GM21717 (cell line): Measurements from ENCODE around the gene NAMPT.
A peak's percentile ranks its signal among the peaks of the same experiment; 100 is the strongest.

Source experiments
- ATAC-seq: cut with Tn5 transposase; IDR thresholded peaks from one replicate; pipeline ENCODE4 v1.9.1; 2021; ENCODE audit warnings: mild to moderate bottlenecking, moderate library complexity; ENCODE audit not compliant: unreplicated experiment

The NAMPT gene

DNA sequence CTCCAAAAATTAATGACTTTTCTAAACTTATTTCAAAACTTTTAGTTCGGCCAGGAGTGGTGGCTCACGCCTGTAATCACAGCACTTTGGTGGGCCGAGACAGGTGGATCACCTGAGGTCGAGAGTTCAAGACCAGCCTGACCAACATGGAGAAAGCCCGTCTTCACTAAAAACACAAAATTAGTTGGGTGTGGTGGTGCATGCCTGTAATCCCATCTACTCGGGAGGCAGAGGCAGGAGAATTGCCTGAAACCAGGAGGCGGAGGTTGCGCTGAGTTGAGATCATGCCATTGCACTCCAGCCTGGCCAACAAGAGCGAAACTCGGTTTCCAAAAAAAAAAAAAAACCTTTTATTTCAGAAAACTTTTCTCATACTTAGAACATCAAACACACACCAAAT lies 8.3 kb downstream of the NAMPT start:
- no peak for ATAC-seq

- peak; percentile 76 for ATAC-seq
These were observed 11.6 kb downstream of the NAMPT start for GRCh38 chr7:106273009-106273668.

- ATAC-seq: no peak
These were observed 14.4 kb downstream of the NAMPT start for GRCh38 chr7:106270122-106270977.

GRCh38 chr7:106269254-106269961 lies 15.4 kb downstream of the NAMPT start:
- no peak for ATAC-seq

DNA sequence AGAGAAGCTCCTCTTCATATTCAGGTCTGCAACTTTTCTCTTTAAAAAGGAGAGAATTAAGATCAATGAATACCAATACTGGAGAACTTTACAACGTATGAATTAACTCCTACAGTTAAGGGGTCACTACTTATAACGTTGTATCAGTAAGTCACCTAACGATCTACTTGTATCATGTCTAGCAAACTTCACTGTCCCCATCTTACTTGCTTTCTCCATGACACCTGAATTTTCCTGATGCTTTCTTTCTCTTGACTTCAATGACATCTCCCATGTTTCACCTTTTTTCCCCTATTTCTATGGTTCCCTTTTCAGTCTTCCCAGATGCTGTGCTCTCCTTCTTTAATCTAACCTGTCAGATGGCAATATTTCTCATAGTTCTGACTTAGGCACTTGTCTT lies 19.6 kb downstream of the NAMPT start:
- no peak for ATAC-seq

- ATAC-seq: no peak
These were observed 22.4 kb downstream of the NAMPT start for GRCh38 chr7:106262221-106262881.

DNA sequence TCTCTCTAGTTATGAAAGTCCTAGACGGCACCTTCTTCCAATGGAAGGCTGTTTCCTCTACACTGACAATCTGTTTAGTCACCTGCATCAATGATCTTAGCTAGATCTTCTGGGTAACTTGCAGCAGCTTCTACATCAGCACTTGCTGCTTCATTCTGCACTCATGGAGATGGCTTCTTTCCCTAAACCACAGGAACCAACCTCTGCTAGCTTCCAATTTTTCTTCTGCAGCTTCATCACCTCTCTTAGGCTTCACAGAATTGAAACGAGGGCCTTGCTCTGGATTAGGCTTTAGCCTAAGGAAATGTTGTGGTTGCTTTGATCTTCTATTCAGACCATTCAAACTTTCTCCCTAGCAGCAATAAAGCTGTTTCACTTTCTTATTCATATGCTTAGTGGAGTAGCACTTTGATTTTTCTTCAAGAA lies 24.6 kb downstream of the NAMPT start:
- no peak for ATAC-seq

- ATAC-seq: no peak
These were observed 26.0 kb downstream of the NAMPT start for GRCh38 chr7:106258789-106259188.

- ATAC-seq: no peak
These were observed 27.0 kb downstream of the NAMPT start for GRCh38 chr7:106257752-106258151.

DNA sequence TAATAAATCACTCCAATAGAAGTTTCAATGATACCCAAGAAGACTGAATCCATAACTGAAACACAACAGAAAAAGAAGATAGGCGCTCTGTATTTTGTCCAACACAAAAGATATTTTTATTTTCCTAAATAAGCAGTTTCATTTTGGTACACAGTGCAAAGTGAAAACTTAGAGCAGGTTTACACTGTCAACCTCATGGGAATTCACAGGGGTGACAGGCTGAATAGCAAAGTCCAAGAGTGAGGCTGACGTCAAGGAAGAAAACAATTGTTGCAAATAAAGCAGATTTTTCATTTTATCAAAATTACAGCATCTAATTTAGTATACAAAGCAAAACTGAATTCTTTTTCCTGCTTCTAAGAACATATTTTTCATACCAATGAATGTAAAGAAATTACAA lies 28.6 kb downstream of the NAMPT start:
- ATAC-seq: no peak

DNA sequence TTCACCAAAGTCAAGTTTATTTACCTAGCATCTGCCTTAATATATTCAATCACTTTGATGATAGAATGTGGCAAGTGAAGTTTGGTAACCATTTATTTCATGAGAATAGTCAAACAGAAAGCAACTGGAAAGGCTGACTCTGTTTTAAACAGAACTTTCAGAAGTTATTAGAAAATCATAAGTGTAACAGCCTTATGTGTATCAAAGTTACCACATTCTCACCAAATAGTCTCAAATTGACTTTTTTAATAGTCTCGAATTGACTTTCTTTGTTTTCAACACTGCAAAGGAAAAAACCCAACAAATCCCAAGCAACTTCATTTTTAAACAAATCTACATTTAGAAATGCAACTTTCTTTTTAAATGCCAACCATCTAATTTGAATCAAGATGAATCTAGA lies 29.5 kb downstream of the NAMPT start:
- ATAC-seq: no peak

DNA sequence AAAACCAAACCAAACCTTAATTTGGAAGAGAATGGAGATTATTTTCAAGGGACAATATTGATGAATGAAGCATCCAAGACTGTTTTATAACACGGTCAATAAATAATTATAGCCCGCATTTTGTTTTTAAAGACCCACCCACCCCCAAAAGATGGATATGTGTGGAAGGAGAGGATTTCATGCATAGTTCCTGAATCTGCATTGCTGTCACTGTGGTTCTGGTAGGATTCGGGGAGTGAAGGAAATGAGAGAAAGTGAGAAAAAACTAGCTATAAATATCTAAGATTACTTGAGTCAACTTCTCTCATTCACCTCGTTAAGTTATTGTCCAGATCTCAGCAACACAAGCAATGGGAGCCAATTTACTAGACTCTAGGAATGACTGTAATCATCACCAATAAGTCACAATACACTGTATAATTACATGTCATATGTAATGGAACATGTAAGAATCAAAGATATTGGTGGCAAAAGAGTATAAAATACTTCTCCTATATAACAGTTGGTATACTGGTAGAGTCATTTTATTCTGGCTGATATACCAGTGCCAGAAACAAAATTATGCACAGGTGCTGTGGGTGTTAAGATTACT lies 30.2 kb downstream of the NAMPT start:
- no peak for ATAC-seq

- no peak for ATAC-seq
These were observed 32.2 kb downstream of the NAMPT start for GRCh38 chr7:106252568-106252967.

- no peak for ATAC-seq
These were observed 35.3 kb downstream of the NAMPT start for GRCh38 chr7:106249488-106249887.

DNA sequence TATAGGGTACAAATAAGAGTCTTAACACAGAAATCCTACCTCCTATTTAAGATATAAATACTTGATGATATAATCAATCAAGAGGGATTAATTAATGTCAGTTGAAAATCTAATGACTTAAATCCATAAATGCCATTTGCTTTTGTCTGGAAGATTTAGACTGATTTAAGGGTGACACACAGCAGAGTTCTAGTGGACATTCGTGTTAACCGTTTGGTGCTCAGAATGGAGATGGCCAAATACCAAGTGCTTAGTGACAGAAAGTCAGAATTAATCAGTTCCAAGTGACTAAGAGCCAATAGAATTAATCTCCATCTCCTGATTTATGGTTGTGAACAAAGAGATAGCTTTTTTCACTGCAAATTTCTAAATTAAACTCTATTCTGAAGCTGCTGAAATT lies 36.2 kb downstream of the NAMPT start:
- no peak for ATAC-seq

DNA sequence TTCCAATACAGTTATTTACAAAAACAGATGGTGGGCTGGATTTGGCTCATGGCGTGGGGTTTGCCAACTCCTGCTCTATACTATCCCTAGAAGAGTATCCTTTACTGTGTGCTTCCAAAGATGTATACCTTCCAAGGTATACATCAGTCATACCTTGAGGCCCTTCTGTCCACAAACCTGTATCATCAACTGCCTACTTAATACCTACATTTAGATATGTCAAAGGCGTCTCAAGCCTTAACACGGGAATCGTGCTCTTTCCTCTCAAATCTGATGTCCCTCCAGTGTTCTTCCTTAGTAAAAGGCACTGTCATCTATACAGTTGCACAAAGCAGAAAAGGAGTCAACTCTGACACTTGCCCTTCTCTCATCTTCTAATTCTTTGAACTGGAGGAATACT lies 36.9 kb downstream of the NAMPT start:
- no peak for ATAC-seq

- no peak for ATAC-seq
These were observed 37.7 kb downstream of the NAMPT start for GRCh38 chr7:106246902-106247711.

DNA sequence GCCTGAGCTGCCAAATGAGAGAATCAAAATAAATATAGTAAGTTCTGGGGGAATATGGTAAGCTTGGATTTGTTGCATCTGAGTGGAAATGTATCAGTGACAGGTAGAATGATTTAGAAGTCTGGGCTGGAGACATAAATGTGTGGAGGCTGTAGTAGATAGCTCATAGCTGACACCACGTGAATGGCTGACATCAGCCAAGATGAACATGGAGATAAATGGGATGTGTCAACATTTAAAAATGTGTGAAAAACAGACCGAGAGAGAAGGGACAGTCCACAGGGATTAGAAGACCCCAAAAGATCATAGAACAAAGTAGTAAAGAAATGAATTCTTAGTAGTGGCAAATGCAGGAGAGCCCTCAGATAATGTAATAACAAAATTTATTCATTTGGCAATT lies 40.9 kb downstream of the NAMPT start:
- no peak for ATAC-seq

DNA sequence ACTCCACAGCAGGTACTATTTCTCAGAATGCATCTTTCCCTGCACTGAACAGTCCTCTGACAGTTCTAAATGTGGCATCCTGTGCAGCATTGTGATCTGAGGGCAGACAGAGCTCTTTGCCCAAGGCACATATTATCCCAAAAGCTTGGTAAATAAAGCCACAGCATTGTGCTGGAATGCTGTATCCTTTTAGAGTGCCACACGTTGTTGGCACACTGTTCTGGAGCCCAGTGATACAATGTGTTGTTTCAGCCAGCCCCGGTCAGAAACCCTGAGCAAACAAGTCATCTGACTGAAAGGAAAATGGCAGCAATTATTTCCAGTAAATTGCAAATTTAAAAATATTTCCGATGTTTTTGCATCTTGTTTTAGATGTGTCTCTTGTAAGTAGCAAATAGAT lies 45.4 kb downstream of the NAMPT start:
- no peak for ATAC-seq

GRCh38 chr7:106238830-106239229 lies 46.0 kb downstream of the NAMPT start:
- no peak for ATAC-seq
